Measurements from ENCODE around the gene DUSP10. TPM values are rescaled to one million over a fixed set of nuclear protein-coding genes. Genes with fewer than 3 reads are reported as not detected.

The DUSP10 gene
- total RNA-seq, result 10 to 100 TPM; 10.8 to 12.9 TPM

- ChIA-PET CTCF (interaction anchor here (0.6 to 2.8 kb wide), 23 partner anchors 9 to 713 kb away, joined by 3 to 16 read pairs (median 4); no protein-coding TSS in a partner anchor), POLR2A (interaction anchor here (0.6 to 5.0 kb wide), 34 partner anchors 9 to 704 kb away, joined by 3 to 52 read pairs (median 4); no protein-coding TSS in a partner anchor)
- ATAC-seq (peak; percentile 91), DNase-seq (peak; percentile 100)
- Mint-ChIP-seq H3K4me3 (no peak within 1 kb of the TSS), H3K27me3 (no peaks in the 10 kb centered on the region), H3K27ac (no peak within 1 kb of the TSS), H3K36me3 (ENCODE audit: low read depth) (peaks cover 28% of the 10 kb centered on the region), H3K9me3 (no peaks in the 10 kb centered on the region), H3K4me1 (ENCODE audit: low read depth) (peaks cover 27% of the 10 kb centered on the region)
- intact Hi-C loops (cut with micrococcal nuclease), result loop anchor here (1.0 to 10.0 kb wide), 7 partner anchors 29 to 265 kb away; no protein-coding TSS in a partner anchor
- no peak for TF ChIP-seq CTCF (IDR thresholded peaks at IDR 0.05)
These were observed at the start of gene DUSP10 for GRCh38 chr1:221741703-221742554. Gene DUSP10, minus strand, starts transcription at chr1:221742089. Its CDS starts 2,345 bp downstream, at chr1:221739744.

GRCh38 chr1:221788466-221788865 is 46.6 kb upstream of the DUSP10 start:
- Mint-ChIP-seq H3K36me3 (ENCODE audit: low read depth) (no peaks in the 10 kb centered on the region), H3K27me3 (no peaks in the 10 kb centered on the region), H3K9me3 (no peaks in the 10 kb centered on the region), H3K27ac (no peak overlapping the region), H3K4me3 (no peak overlapping the region), H3K4me1 (ENCODE audit: low read depth) (peaks cover 25% of the 10 kb centered on the region)
- intact Hi-C loops (cut with micrococcal nuclease), result no loop called here
- ChIA-PET POLR2A (no interaction called here), CTCF (interaction anchor here (0.8 kb wide), 1 partner anchor 152 kb away, joined by 3 read pairs; no protein-coding TSS in a partner anchor)
- ATAC-seq (no peak), DNase-seq (no peak)
- TF ChIP-seq CTCF (IDR thresholded peaks at IDR 0.05), result no peak

- ChIA-PET CTCF (no interaction called here), POLR2A (interaction anchor here (0.9 to 1.0 kb wide), 2 partner anchors 9 to 44 kb away, joined by 3 read pairs; no protein-coding TSS in a partner anchor)
- no peaks in the 10 kb centered on the region for H3K36me3 Mint-ChIP-seq (ENCODE audit: low read depth)
- no peak overlapping the region for H3K4me3 Mint-ChIP-seq
- no peak for TF ChIP-seq CTCF (IDR thresholded peaks at IDR 0.05)
- no peak for DNase-seq
- intact Hi-C loops (cut with micrococcal nuclease), result no loop called here
- peaks cover 28% of the 10 kb centered on the region for H3K4me1 Mint-ChIP-seq (ENCODE audit: low read depth)
- H3K9me3 Mint-ChIP-seq, result no peaks in the 10 kb centered on the region
- H3K27me3 Mint-ChIP-seq, result no peaks in the 10 kb centered on the region
- no peak overlapping the region for H3K27ac Mint-ChIP-seq
- ATAC-seq, result no peak
These were observed 44.8 kb upstream of the DUSP10 start for GRCh38 chr1:221786647-221787046.

- TF ChIP-seq CTCF (IDR thresholded peaks at IDR 0.05), result no peak
- Mint-ChIP-seq H3K4me1 (ENCODE audit: low read depth) (peaks cover 54% of the 10 kb centered on the region), H3K27ac (no peak overlapping the region), H3K27me3 (no peaks in the 10 kb centered on the region), H3K36me3 (ENCODE audit: low read depth) (no peaks in the 10 kb centered on the region), H3K9me3 (no peaks in the 10 kb centered on the region), H3K4me3 (peak overlapping the region; percentile 2)
- ChIA-PET POLR2A (interaction anchor here (0.7 to 3.6 kb wide), 4 partner anchors 10 to 45 kb away, joined by 3 to 12 read pairs (median 5); partner anchors contain the start of gene DUSP10), CTCF (interaction anchor here (0.9 to 1.5 kb wide), 3 partner anchors 30 to 42 kb away, joined by 3 read pairs; partner anchors contain the start of gene DUSP10)
- intact Hi-C loops (cut with micrococcal nuclease), result loop anchor here (1.0 kb wide), 1 partner anchor 8 kb away; no protein-coding TSS in a partner anchor
- peak; percentile 36 for DNase-seq
- peak; percentile 78 for ATAC-seq
These were observed 42.0 kb upstream of the DUSP10 start for GRCh38 chr1:221783936-221784335.
